Adipocyte (in vitro differentiated cells): ENCODE measurements around the gene TENT5C.

Source experiments
- DNase-seq: peaks from one replicate; pipeline ENCODE4 v3.0.0-alpha.2; 2015; ENCODE audit warnings: low read depth
- H3K27me3 ChIP-seq: replicated peaks from 2 replicates; pipeline ENCODE4 v1.7.0; 2013; ENCODE audit warnings: mild to moderate bottlenecking, low read length, moderate library complexity; ENCODE audit not compliant: control insufficient read depth, insufficient read depth
- H3K36me3 ChIP-seq: 2 replicates; pipeline ENCODE4 v1.7.0; 2013; ENCODE audit warnings: low read length, mild to moderate bottlenecking, moderate library complexity; ENCODE audit not compliant: control insufficient read depth, insufficient read depth, severe bottlenecking
- H3K4me1 ChIP-seq: 2 replicates; pipeline ENCODE4 v1.7.0; 2013; ENCODE audit warnings: mild to moderate bottlenecking, low read length, moderate library complexity; ENCODE audit not compliant: control insufficient read depth, insufficient read depth
- H3K4me3 ChIP-seq: 2 replicates; pipeline ENCODE4 v1.7.0; 2013; ENCODE audit warnings: mild to moderate bottlenecking, low read length, moderate library complexity
- H3K9ac ChIP-seq: 2 replicates; pipeline ENCODE4 v1.7.0; 2013; ENCODE audit warnings: mild to moderate bottlenecking, low read length, moderate library complexity
- H3K9me3 ChIP-seq: 2 replicates; pipeline ENCODE4 v1.7.0; 2013; ENCODE audit warnings: mild to moderate bottlenecking, low read length, moderate library complexity; ENCODE audit not compliant: control insufficient read depth

The TENT5C gene

DNA sequence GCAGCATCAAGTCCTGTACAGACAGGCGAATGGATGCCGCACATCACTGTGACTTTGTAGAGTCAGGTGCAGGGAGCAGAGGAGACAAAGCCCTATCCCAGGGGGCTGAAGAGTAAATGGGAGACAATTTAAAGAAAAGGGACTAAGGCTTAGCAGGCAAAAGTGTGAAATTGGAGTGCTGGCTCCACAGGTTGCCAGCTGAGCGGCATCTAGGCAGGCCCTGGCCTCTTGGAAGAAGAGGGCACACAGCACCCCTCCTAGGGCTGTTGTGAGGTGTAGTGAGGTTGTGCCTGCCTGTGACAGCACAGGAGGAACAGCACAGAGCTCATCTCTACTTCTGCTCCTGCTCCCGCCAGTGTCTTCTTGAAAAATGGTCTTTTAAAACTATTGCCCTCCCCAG, 47.3 kb downstream of the TENT5C start:
- DNase-seq, result no peak
- Histone ChIP-seq H3K27me3 (peaks cover 22% of the 10 kb centered on the region), H3K36me3 (no peaks in the 10 kb centered on the region), H3K4me3 (no peak overlapping the region), H3K9ac (no peak overlapping the region), H3K4me1 (peaks cover 18% of the 10 kb centered on the region), H3K9me3 (peaks cover 7% of the 10 kb centered on the region)

DNA sequence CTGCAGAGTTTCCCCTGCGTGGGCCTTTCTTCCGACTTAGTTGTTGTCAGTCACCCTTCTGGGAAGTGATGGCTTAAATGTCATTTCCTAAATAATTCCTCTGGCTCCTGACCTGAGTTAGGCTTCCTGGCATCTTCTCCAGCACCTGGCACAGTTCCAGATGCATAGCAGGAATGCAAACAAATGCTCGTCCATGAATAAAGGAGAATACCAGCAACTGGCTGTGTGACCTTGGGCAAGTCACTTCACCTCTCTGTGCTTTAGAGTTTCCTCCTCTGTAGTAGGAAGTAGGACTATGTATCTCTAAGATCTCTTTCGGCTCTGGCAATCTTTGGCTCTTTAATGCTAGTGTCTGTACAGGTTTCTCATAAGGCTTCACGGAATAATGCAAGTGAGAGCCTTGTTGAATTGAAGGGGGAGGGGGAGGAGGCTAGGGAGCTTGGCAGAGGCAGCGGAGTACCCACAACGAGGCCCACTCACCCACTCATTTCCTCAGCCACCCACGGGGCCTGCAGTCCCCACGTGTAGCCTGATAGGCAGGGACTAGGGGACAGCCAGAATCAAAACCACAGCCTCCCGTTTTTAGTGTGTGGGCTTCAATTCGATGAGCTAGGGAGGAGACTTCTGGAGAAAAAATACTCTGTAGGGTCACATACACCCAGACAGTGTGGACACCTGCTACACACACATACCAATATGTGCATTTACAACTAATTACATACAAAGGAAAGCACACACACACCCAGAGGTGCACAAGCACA, 48.1 kb downstream of the TENT5C start:
- no peaks in the 10 kb centered on the region for H3K36me3 ChIP-seq
- DNase-seq, result no peak
- H3K4me1 ChIP-seq, result peaks cover 18% of the 10 kb centered on the region
- H3K9ac ChIP-seq, result no peak overlapping the region
- H3K9me3 ChIP-seq, result peaks cover 7% of the 10 kb centered on the region
- peaks cover 22% of the 10 kb centered on the region for H3K27me3 ChIP-seq
- H3K4me3 ChIP-seq, result no peak overlapping the region

DNA sequence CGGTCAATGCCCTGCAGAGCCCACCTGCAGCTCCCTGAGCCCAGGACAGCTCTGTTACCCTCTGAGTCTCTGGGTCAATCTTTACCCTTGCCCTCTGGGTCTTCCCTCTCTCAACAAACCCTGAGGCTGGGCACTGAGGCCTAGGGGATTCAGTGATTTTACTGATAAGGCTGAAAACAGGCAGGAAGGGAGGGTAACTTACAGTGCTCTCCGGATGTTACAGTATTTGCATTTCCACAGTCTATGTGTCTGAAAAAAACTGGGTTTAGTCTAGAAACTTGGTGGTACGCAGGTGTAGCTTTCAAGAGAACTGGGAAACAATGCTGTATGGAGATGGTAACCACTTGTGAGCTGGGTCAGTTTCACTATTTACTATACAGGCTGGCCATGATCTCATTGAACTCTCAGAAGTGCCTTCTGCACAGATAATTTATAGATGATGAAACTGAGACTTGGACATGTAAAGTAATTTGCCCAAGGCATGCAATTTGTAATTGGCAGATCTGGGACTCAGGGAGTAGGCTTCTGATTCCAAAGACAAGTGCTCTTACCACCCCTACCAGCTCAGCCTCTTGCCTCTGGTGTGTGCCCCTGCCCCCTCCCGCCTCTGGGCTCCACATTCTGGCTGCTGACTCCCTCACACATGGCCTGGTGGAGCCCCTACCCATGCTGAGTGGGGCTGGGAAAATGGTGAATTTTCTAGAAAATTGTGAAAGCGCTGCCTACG, 48.8 kb downstream of the TENT5C start:
- no peak overlapping the region for H3K4me3 ChIP-seq
- H3K27me3 ChIP-seq, result peaks cover 28% of the 10 kb centered on the region
- no peak for DNase-seq
- no peak overlapping the region for H3K9ac ChIP-seq
- H3K9me3 ChIP-seq, result peaks cover 7% of the 10 kb centered on the region
- peaks cover 18% of the 10 kb centered on the region for H3K4me1 ChIP-seq
- H3K36me3 ChIP-seq, result no peaks in the 10 kb centered on the region

DNA sequence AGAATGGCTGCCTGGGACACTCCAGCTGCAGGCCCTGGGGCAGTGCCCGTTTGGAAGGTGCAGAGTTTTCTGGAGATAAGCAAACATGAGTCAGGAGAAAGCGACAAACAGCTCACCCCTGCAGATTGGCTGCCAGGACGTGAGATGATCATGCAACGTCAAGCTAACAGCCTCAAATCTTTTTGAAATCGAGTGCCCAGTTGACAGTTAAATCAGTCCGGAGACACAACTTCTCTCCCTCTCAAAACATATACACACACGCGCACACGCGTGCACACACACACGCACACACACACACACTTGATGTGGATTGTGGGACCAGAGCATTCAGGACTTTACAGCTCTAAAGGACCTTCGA, 49.4 kb downstream of the TENT5C start:
- Histone ChIP-seq H3K4me1 (peaks cover 18% of the 10 kb centered on the region), H3K9ac (no peak overlapping the region), H3K4me3 (no peak overlapping the region), H3K27me3 (peaks cover 29% of the 10 kb centered on the region), H3K9me3 (peaks cover 7% of the 10 kb centered on the region), H3K36me3 (no peaks in the 10 kb centered on the region)
- DNase-seq, result no peak

DNA sequence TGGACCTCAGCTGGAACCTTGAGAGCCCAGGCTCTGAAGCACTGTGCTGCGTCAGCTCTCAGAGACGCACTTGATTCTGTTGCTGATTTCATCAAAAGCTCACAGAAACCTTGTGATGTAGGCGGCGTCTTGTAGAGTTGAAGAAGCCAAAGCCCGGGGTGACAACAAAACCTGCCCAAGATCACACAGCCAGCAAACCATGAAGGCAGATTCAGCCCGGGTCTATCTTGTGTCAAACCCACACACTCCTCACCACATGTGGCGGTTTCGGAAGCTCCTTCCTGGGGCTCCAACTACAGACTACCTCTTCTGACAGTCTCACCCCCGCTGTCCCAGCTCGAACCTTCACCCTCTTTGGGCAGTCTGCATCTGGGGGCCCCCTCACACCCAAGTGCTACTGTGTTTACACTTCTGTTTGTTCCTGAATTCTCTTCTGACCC, 50.4 kb downstream of the TENT5C start:
- Histone ChIP-seq H3K36me3 (no peaks in the 10 kb centered on the region), H3K4me1 (peaks cover 18% of the 10 kb centered on the region), H3K4me3 (no peak overlapping the region), H3K27me3 (peaks cover 29% of the 10 kb centered on the region), H3K9ac (no peak overlapping the region), H3K9me3 (peaks cover 7% of the 10 kb centered on the region)
- DNase-seq, result no peak

DNA sequence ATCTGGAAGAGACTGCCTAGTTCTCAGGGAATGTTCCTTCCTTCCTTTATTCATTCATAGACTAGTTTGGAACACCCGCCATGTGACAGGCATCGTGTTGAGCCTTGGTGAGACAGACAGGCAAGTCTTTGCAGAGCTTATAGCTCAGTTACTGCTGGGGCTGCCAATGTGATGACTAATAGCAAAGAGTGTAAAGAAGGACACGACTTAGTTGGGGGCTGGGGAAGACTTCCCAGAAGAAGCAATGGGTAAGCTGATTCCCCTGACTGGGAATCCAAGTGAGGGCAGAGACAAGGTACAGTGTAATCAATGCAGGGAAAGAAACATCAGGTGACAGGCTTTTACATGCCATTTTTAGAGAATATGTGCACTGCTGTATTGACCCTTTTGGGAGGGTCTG, 51.2 kb downstream of the TENT5C start:
- peak; percentile 69 for DNase-seq
- Histone ChIP-seq H3K4me1 (peaks cover 18% of the 10 kb centered on the region), H3K27me3 (peaks cover 29% of the 10 kb centered on the region), H3K9me3 (peaks cover under 1% of the 10 kb centered on the region), H3K4me3 (no peak overlapping the region), H3K9ac (no peak overlapping the region), H3K36me3 (no peaks in the 10 kb centered on the region)

DNA sequence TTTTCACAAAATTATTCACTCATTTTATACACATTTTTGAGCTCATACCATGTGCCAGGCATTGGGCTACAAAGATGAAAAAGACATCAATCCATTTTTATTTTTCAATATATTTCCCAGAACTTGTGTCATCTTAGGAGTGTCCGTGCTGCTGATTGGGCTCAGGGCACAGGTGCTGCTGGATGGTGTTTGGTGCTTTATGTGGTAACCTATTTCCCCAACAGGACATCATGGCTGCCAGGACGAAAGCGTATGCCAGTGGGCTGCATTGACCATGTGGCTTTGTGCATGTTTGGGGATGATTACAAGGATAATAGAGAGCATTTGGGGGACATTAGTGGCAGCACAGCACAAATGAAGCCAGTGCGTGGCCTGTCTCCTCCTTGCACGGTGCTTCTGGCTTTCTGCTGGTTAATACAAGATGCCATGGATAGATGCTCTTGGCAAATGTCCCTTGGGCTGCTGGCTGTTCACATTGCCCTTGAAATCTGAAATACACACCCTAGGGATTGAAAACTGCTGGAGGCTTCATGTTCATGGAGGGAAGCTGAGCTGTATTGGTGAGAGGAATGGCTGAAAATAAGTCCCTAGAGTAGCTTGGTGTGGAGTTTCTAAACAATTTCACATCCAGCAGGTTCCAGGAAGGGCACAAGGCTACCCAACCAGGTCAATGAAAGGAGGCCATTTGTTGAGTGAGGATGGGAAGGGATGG, 52.3 kb downstream of the TENT5C start:
- peaks cover 18% of the 10 kb centered on the region for H3K4me1 ChIP-seq
- peaks cover 30% of the 10 kb centered on the region for H3K27me3 ChIP-seq
- no peaks in the 10 kb centered on the region for H3K36me3 ChIP-seq
- no peak for DNase-seq
- H3K9me3 ChIP-seq, result no peaks in the 10 kb centered on the region
- no peak overlapping the region for H3K9ac ChIP-seq
- no peak overlapping the region for H3K4me3 ChIP-seq

DNA sequence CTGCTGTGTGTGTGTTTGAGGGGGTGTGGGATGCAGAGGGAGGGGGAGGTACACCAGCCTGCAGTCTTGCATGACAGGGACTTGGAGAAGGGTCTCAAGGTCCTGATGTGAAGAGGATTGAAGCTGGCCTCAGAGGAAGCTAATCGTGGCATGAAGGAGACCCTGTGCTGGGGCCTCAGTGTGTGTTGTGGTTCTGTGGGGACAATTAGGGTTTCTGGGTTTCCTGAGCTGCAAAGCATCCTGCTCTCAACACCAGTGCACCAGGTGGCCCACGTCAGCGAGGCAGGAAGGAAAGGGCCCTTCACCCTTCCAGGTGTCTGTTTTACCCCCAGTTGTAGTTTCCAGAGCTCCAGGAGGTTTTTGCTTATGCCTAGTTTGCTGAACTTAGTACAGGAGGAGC, 52.8 kb downstream of the TENT5C start:
- Histone ChIP-seq H3K4me3 (no peak overlapping the region), H3K27me3 (peaks cover 34% of the 10 kb centered on the region), H3K36me3 (no peaks in the 10 kb centered on the region), H3K9me3 (no peaks in the 10 kb centered on the region), H3K9ac (no peak overlapping the region), H3K4me1 (peaks cover 18% of the 10 kb centered on the region)
- DNase-seq, result no peak

DNA sequence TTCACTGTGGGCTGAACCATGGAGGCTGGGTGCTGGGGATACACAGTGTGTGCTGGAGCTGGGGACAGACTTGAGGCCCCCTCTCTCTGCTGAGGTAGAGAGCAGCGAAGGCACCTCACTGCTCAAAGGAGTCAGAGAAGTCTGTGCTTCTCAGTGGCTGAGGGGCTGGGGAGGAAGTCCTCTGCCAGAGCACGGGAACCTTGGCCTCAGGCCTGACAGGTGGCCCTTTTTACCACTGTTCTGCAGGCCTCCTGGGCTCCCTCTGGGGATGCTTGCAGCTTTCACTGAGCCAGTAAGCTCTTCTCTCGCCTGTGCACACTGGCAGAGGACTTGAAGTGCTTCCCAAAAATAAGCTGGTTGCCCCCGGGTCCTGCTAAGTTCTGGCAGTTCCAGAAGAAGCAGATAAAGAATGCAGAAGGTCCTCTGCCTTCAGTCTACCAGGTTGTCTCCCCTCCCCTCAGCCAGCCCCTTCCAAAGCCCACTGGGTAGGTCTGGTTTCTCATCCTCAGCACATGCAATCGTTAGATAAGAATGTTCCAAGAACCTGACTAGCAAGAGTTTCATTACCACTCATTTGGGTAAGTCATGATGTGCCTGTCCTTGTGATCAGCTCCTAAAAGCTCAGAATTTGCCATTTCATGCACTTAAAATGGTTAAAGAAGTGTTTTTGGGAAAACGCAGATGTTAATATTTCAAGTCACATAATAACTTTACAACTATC, 53.9 kb downstream of the TENT5C start:
- H3K27me3 ChIP-seq, result peaks cover 32% of the 10 kb centered on the region
- H3K4me3 ChIP-seq, result no peak overlapping the region
- no peak for DNase-seq

DNA sequence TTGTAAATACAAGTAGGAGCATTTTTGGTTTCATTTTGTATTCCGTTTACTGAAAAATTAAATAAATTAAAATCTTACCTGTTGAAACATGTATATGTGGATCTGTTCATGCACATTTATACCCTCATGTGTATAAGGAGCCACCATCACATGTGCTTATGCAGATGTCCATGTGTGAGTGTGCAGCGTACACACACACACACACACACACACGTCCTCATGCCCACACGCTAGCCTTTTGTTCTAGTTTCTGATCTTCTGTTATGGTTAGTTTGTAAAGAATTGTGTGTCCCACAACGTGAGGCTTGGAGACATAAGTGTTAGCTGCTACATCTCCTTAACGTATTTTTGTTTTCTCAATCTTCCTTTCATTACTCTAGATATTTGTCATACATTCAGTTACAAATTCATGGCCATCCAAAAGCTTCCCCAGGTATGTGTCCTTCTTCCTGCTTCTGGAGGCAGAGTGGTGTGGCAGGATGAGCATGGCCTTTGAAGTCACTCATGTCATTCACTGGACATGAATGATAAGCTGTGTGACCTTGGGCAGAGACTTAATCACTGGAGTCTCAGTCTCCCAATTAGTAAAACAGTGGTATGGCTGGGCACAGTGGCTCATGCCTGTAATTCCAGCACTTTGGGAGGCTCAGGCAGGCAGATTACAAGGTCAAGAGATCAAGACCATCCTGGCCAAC, 54.6 kb downstream of the TENT5C start:
- peaks cover 29% of the 10 kb centered on the region for H3K27me3 ChIP-seq
- H3K9me3 ChIP-seq, result no peaks in the 10 kb centered on the region
- H3K4me1 ChIP-seq, result peaks cover 9% of the 10 kb centered on the region
- H3K36me3 ChIP-seq, result no peaks in the 10 kb centered on the region
- no peak overlapping the region for H3K9ac ChIP-seq
- no peak for DNase-seq
- no peak overlapping the region for H3K4me3 ChIP-seq

More for the DNA sequence above, 53.9 kb downstream of the TENT5C start:
- Histone ChIP-seq H3K4me1 (peaks cover 14% of the 10 kb centered on the region), H3K9ac (no peak overlapping the region), H3K9me3 (no peaks in the 10 kb centered on the region), H3K36me3 (no peaks in the 10 kb centered on the region)
